NCI-H128 (cell line): ENCODE results near the gene SGCA.

ENCODE experiments used
- DNase-seq: peaks from one replicate; lab custom pipeline; 2025; ENCODE audit not compliant: unreplicated experiment; lab: John Stamatoyannopoulos, UW

Gene SGCA

GRCh38 chr17:50192618-50193291, 26.9 kb downstream of the SGCA start:
- no peak for DNase-seq

GRCh38 chr17:50194140-50194933, 28.5 kb downstream of the SGCA start:
- DNase-seq = no peak

DNA sequence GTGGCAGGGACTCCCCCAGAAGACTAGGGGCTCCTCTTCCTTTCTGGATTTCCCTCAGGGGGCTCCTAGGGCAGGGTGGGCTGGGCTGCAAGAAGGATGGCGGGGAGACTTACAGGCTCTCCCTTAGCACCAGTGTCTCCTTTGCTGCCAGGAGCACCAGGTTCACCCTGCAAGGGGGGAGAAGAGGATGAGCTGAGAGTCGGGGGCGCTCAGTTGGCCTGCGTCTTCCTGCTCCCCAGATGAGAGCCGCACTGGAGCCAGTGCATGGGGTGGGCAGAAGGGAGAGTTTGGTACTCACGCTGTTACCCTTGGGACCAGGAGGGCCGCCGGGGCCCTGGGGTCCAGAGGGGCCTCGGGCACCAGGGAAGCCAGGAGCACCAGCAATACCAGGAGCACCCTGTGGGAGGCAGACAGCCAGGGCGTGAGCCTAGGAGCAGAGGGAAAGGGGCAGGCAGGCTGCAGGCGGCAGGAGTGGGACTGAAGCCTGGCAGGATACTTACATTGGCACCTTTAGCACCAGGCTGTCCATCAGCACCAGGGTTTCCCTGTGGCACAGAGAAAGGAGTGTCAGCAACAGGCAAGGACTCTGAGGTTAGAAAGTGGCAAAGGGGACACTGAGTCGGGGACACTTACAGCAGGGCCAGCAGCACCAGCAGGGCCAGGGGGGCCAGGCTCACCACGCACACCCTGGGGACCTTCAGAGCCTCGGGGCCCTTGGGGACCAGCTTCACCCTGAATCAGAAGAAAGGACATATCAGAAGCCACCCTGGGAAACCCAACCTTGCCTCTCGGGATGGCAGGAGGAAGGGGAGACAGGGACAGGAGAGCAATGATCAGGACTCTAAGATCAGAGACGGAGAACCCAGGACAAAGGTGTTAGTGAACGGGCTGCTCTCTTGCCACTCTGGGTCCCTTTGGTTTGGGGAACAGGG, 29.4 kb downstream of the SGCA start:
- no peak for DNase-seq

DNA sequence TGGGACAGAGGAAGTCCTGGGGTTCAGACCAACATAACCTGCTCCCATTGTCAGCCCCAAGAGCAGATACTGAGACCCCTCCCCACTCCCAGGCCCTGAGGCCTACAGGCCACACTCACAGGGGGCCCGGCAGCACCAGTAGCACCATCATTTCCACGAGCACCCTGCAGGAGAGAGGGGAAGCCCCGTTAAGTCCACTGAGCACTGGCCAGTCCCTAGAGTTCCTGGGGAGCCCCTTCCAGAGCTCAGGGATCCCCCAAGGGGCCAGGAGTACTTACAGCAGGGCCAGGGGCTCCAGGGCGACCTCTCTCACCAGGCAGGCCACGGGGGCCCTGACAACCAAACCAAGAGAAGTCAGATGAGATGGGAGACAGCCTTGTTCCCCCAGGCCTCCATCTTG, 30.2 kb downstream of the SGCA start:
- no peak for DNase-seq

DNA sequence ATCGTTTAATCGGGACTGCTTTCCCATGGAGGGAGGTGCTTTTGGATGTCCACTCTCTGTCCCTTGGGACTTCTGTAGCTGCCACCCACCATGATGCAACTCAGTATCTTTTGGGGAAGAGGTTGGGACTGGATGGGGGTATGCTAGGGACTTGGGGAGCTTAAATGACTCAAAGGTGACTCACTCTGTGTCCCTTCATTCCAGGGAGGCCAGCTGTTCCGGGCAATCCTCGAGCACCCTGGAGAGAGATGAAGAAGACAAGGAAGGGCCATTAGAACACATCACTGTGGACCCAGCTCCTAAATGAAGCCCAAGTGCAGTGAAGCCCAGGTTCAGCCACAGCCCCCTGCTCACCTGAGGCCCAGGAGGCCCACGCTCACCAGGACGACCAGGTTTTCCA, 31.0 kb downstream of the SGCA start:
- no peak for DNase-seq

DNA sequence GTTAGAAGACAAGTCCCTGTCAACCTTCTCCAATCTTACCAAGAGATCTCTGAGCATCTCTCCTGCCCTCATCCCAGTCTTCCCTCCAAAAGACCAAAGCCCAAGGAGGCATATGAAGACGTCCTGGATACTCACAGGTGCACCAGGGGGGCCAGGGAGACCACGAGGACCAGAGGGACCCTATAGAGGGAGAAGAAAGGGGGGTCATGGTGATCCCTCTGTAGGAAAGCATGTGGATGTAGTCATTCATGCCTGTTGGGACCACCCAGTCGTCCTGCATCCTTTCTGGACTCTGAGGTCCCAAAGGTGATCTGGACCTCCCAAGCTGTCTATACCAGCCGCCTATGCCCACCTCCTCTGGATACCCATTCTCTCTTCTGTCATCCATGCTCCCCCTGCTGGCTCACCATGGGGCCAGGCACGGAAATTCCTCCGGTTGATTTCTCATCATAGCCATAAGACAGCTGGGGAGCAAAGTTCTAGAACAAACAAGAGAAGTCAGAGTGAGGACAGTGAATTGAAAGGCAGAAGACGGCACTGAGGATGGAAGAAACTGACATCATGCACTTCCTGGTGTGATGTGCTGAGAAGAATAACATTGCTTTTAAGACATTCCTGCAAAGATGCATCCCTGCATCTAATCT, 32.3 kb downstream of the SGCA start:
- DNase-seq = no peak

GRCh38 chr17:50199211-50199802, 33.5 kb downstream of the SGCA start:
- DNase-seq = no peak

DNA sequence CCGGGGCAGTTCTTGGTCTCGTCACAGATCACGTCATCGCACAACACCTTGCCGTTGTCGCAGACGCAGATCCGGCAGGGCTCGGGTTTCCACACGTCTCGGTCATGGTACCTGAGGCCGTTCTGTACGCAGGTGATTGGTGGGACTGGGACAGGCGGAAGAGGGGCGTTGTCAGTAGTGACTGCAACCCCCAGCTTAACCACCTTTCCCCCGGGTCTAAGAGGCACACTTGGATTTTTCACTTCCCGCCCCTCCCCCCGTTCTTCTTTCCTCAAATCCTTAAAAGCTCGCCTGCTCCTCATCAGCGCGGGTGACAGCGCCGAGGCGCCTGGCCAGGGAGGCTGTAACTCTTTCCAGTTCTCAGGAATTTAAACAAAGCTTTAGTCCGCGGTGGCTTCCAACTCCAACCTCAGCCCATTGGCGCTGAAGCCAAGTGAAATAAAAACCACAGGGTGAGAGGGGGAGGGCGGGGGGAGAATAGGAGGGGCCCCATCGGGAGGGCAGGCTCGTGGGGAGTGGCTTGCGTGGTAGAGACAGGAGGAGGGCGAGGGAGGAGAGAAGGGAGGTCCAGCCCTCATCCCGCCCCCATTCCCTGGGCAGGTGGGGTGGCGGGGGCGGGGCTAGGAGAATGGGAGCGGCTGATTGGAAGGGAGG, 34.1 kb downstream of the SGCA start:
- DNase-seq = peak; percentile 31

GRCh38 chr17:50200457-50201275, 34.9 kb downstream of the SGCA start:
- DNase-seq = peak; percentile 32

DNA sequence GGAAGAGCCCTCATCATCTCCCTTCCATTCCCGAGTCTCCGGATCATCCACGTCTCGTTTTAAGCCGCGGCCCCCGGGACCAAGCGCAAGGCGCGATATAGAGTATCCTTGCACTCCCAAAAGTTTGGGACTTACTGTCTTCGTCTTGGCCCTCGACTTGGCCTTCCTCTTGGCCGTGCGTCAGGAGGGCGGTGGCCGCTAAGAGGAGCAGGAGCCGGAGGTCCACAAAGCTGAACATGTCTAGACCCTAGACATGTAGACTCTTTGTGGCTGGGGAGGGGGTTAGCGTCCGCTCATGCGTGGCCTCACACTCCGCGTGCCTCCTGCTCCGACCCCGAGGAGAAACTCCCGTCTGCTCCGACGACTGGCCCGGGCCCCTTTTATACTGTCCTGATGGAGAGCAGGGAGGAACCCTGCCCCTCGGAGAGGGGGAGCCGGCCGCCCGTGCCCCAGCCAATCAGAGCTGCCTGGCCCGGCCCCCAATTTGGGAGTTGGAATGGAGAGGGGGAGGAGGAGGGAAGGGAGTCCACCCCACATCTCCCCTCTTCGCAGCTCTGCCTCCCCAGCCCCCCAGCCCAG, 35.6 kb downstream of the SGCA start, which contains the start of gene COL1A1:
Gene COL1A1, minus strand, starts transcription at position 356 of the 579 bp plus-strand sequence. Its CDS starts 118 bp downstream, at position 238.
- DNase-seq = no peak

GRCh38 chr17:50203086-50203485, 37.3 kb downstream of the SGCA start:
- DNase-seq = no peak

DNA sequence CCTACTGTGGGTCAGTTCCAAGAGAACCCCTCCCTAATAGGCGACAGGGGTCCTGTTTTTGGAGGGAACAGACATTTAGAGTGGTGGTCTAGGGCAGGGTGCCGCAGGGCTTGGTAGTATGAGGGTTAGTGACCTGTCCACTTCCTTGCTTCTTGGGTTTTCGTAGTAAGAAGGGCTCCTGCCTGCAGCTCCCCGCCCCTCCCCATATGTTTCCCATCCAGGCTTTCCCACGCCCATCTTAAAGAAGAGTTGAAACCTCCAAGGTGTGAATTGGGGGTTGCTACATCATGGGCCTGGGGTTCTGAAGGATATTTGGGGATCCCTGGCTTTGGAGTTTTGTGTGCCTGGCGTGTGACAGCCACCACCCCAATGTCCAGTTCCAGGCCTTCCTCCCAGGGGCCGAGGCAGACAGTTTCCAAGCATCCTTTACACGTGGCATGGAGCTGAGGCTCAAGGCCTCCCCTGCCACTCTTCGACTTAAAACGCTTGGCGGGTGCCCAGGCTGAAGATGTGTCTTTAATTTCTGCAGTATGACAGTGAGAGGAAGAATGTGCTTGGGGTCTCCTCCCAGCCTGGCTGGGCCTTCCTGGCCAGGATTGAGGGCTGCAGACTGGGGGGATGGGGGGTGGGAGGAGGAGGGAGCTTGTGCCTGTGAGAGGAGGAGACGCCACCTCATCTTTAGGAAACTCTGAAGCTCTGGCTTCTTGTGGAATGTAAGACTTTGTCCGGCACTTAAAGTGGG, 38.0 kb downstream of the SGCA start:
- DNase-seq = no peak

GRCh38 chr17:50204431-50204830, 38.6 kb downstream of the SGCA start:
- DNase-seq = no peak

DNA sequence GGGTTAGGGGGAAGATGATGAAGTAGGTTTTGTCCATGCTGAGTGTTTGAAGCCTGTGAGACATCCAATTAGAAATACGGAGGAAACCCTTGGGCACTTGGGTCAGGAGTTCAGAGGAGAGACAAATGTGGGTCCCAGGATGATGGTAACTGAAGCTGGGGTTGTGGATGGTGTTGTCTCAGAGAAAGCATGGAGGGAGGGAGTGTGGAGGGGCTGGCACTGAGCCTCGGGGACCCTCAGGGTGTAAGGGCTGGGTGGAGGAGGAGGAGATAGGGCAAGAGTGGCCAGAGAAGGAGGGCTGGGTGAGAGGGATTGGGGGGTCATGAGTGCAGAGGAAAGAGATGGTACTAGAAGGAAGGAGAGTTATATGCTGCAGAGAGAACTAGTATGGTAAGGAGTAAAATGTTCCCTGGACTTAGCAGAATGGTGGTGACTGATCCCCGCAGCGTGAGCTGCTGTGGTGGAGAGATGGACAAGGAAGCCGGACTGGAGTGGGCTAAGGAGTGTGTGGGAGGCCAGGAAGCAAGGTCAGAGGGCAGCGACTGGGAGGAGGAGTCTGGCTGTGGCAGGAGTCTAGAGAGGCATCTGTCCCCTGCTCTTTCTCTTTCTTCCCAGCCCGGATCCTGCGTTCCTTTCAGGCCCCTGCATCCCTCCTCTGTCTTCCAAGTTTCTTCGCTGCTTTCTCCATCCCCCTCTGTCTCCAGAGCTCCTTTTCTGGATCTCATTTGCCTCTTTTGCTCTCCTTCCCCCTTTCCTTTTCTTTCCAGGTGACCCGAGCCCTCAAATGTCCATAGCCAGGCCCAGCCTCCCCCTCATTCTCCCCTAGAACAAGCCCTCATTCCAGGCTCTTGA, 39.5 kb downstream of the SGCA start:
- DNase-seq = no peak

DNA sequence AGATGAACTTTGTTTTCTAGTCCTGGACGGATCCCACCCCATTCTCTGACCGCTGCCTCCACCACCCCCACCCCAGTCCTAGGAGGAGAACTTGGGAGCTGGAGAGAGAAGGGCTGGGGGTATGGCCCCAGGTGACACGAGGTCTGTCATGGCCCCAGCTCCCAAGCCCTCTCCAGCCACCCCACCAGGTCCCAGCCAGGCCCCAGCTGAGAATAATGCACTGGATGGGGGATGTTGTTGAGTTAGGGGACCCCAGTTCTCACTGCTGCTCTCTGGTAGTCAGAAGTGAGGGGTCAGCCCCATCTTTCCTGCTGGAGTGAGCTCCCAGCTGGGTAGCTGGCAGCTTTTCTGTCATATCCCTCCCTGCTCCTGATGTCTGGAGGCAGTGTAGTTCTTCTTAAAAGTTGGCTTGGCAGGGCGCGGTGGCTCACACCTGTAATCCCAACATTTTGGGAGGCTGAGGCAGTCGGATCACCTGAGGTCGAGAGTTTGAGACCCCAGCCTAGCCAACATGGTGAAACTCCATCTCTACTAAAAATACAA, 40.2 kb downstream of the SGCA start:
- DNase-seq = no peak

DNA sequence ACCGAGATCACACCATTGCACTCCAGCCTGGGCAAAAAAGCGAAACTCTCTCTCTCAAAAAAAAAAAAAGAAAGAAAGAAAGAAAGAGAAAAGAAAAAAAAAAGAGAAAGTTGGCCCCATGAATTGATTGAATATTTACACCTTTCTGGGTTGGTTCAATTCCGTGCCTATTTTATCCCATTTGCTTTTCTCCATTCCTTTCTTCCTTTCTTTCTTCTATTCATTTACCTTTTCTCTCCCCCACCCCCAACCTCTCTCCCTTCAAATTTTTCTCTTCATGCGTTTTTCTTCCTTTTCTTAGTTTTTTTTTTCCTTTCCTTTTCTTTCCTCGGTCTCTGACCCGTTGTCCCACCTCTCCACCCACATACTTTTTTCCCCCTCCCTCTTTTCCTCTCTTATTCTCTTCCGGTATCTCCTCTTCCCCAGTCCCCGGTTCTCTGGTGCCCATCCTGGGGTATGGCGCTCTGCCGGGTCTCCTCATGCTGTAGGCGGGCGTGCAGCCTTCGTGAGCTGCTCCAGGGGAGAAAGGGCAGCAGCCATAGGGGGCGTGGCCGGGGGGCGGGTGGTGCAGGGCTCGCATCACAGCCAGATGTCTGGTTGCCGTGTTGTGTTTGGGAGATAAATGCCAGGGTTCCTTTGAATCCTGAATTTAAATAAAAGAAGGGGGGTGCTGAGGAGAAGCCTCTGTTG, 40.9 kb downstream of the SGCA start:
- no peak for DNase-seq
